ENCODE data around the gene ZBTB20. TPM values are rescaled to one million over a fixed set of nuclear protein-coding genes. Genes with fewer than 3 reads are reported as not detected.

The ZBTB20 gene
- total RNA-seq, 4 donors from 2014 or later: 46.1 to 102 (median 81.9) TPM

DNA sequence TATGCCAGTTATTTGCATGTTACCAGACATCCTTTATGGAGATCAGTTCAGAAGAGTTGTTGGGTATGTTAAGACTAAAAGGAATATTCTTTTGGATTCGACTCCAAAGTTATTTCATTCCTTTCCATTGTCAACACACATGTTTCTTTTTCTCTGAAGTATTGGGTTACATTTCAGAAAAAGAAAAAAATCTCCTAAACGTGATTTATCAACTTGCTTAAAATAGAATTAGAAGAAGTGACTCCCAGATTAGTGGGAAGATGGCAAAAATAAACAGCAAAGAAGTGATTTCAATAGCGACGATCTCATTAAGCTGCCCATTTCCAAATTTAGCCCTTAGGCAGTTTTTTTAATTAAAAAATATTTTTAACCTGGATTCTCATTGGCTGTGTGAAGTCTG lies 767.8 kb downstream of the ZBTB20 start:
- TF ChIP-seq CTCF (IDR thresholded peaks at IDR 0.05): no peak
- ATAC-seq (ENCODE audit: low FRiP score): no peak
- DNase-seq (ENCODE audit: low spot score): no peak

DNA sequence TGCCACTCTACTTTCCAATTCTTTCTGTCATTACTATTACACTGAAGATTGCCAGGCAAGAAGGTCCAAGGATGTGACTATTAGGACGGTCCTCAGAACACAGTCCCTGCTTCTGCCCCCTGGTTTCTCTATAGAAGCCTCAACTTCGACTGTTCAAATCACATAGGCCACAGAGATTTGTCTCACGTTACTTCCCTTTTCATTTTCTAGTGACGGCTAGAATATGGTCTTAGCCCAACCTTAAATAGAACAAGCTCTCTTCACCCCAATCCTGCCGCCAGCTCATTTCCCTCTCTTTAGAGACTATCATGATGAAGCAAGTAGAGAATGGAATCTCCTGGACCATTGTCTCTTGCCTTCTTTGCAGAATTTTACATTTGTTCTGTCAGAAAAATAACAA lies 768.3 kb downstream of the ZBTB20 start:
- ATAC-seq (ENCODE audit: low FRiP score): no peak
- DNase-seq (ENCODE audit: low spot score): no peak
- TF ChIP-seq CTCF (IDR thresholded peaks at IDR 0.05): no peak

DNA sequence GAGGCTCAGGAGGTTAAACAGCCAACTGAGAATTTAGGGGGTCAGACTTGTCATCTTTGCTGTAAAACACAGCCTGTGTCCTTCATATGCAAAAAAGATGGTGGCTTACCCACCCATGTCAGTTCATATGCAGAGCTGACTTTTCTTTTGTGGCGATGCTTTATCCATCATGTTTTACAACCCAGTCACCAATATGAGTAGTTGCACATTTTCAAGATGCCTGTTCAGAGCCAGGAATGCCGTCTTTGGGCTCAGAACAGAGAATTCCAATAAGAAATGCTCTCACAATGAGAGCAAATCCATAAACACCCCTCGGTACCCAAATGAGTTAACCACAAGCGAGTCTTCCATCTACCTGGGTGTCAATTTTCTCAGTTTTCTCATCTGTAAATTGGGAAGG lies 769.7 kb downstream of the ZBTB20 start:
- DNase-seq (ENCODE audit: low spot score) (no peak), ATAC-seq (ENCODE audit: low FRiP score) (no peak)
- TF ChIP-seq CTCF (IDR thresholded peaks at IDR 0.05): no peak

- no peak for TF ChIP-seq CTCF (IDR thresholded peaks at IDR 0.05)
- DNase-seq (ENCODE audit: low spot score) (no peak), ATAC-seq (ENCODE audit: low FRiP score) (no peak)
Observed at GRCh38 chr3:114376516-114377185, 770.4 kb downstream of the ZBTB20 start.

- no peak for ATAC-seq (ENCODE audit: low FRiP score)
- TF ChIP-seq CTCF (IDR thresholded peaks at IDR 0.05): no peak
- DNase-seq (ENCODE audit: low spot score): no peak
Observed at GRCh38 chr3:114375608-114376421, 771.3 kb downstream of the ZBTB20 start.

DNA sequence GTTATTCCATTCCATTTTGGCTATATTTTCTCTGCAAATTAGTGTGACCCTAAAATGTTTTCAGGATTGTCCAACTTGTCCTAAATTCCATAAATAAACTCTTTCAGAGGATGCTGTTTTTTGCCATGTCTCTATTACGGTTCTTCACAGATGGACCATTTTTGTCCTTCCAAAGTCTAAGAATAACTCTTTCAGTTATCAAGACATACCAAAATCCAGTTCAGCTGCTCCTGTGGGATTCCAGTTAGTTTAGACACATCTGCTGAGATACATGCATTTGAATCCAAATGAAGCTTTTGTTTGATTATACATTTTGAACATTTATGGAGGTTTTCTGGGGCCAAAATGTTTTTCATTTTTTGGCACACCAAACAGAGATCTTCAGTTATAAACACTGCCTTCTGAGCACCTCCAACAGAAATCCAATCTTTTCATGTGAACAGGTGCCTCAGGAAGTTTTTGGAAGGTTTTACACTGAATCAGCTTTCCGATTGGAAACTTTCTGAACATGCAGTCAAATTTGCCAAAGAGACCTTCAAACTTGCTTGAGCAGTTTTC lies 772.6 kb downstream of the ZBTB20 start:
- ATAC-seq (ENCODE audit: low FRiP score): no peak
- TF ChIP-seq CTCF (IDR thresholded peaks at IDR 0.05): no peak
- no peak for DNase-seq (ENCODE audit: low spot score)

All from omental fat pad (tissue), 4 donors.